Body of pancreas (tissue), 4 donors: ENCODE results near the gene TRMT1L.

ENCODE experiments used
- POLR2A ChIP-seq, 3 donors: fragments of 450-650 bp; IDR thresholded peaks; one replicate each; pipeline ENCODE4 v1.6.1; 2016; ENCODE audit warnings: antibody characterized with exemption in 3 of 3, mild to moderate bottlenecking in 2 of 3
- TF ChIP-seq, protein P1 (sequence below), 7 experiments: fragments of 450-650 bp in 4 of 7; fragments of 200-600 bp in 3 of 7; sonication (generic) in 3 of 7; IDR thresholded peaks; one replicate each; pipeline ENCODE4 v1.5.1; 2016 to 2019; ENCODE audit warnings: antibody characterized with exemption in 7 of 7

DNA sequence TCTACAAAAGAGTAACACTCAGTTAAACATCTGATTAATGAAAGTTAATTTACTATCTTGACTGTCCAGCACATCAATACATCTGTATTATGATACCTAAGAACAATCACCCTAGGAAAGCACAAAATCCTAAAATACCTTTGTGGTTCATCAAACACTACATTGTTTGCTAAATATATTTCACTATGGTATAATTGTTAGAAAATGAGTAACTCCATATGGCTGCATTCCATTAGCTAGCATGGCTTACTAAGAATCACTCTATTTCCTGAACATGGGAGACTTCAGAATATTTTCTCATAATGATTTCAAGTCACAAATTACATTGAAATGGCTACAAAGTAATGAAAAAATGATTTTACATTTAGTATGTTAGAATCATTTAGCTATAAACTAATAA is 12.5 kb downstream of the TRMT1L start:
- TF ChIP-seq, protein P1, sequence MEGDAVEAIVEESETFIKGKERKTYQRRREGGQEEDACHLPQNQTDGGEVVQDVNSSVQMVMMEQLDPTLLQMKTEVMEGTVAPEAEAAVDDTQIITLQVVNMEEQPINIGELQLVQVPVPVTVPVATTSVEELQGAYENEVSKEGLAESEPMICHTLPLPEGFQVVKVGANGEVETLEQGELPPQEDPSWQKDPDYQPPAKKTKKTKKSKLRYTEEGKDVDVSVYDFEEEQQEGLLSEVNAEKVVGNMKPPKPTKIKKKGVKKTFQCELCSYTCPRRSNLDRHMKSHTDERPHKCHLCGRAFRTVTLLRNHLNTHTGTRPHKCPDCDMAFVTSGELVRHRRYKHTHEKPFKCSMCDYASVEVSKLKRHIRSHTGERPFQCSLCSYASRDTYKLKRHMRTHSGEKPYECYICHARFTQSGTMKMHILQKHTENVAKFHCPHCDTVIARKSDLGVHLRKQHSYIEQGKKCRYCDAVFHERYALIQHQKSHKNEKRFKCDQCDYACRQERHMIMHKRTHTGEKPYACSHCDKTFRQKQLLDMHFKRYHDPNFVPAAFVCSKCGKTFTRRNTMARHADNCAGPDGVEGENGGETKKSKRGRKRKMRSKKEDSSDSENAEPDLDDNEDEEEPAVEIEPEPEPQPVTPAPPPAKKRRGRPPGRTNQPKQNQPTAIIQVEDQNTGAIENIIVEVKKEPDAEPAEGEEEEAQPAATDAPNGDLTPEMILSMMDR (IDR thresholded peaks at IDR 0.05) = no peak
- no peak for TF ChIP-seq POLR2A (IDR thresholded peaks at IDR 0.05)
